ENCODE data around the gene SMIM24.

SMIM24 gene

GRCh38 chr19:3470500-3471128 is 9.7 kb downstream of the SMIM24 start:
- DNase-seq: no peak

DNA sequence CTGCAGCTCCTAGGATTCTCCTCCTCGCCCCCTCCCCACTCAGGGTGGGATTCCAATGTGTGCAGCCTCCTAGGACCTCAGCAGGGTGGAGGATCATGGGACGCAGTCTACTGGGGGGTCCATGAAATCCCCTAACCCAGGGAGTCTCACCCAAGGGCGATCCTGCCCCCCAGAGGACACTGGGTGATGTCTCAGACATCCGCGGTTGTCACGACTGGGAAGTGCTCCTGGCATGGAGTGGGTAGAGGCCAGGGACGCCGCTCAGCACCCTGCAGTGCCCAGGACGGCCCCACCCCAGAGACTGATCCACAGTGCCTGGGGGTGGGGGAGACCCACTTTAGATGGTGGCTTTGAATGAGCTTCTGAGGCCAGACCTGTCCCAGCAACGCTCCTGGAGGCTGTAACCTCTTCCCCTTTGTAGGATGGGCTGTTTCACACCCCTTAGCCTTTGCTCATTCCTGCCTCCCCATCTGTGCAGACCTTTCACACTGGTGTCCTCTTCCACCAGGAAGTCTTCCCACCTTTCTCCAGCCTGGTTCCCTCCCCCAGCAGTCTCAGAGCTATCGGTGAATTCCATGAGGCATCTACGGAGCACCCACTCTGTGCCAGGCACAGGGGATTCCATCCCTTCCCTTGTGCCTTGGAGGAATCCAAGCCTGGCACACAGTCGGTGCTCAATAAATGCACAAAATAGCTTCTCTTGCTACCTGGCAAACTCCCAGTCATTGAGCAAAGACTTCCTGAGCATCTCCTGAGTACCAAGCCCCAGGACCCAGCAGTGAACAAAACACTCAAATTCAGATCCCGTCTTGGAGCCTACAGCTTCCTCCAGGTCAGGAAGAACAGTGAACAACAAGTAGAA is 10.5 kb downstream of the SMIM24 start:
- no peak for DNase-seq

DNA sequence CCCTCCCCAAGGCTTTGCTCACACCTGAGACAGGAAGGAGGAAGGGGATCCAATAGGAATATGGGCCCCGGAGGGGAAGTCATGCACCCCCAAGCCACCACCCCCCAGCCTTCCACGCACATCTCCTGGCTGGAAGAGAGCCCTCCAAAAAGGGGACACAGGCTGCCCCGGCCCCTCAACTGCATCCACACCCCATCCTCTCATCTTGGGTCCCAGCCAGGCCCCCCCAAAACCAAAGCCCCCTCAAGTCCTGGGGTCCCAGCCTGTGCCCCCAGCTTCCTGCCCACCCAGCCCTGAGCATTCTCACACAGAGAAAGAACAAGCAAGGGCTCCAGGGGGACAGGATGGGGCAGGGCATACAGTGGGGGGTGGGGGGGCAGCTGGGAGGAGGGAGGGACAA is 12.1 kb downstream of the SMIM24 start:
- DNase-seq: no peak

GRCh38 chr19:3467437-3468198 is 12.7 kb downstream of the SMIM24 start:
- no peak for DNase-seq

DNA sequence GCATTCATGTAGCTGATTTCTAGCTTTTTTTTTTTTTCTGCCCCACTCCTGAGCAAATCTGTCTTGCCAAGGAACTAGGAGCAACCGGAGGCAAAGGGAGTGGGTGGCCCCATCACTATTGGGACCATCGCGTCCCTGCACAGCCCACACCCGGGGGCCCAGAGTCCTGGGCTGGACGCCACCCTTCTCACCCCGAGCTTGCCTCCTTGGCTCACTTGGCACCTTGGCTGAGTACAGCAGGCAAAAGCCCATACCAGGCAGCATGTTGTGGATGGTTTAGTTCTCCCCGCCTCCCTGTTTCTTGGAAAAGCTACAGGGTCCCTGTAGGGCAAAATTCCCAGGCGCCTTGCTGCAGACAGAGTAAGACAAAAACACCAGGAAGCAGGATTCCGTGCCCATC is 13.7 kb downstream of the SMIM24 start:
- no peak for DNase-seq

GRCh38 chr19:3465552-3465951 is 14.8 kb downstream of the SMIM24 start:
- DNase-seq: no peak

DNA sequence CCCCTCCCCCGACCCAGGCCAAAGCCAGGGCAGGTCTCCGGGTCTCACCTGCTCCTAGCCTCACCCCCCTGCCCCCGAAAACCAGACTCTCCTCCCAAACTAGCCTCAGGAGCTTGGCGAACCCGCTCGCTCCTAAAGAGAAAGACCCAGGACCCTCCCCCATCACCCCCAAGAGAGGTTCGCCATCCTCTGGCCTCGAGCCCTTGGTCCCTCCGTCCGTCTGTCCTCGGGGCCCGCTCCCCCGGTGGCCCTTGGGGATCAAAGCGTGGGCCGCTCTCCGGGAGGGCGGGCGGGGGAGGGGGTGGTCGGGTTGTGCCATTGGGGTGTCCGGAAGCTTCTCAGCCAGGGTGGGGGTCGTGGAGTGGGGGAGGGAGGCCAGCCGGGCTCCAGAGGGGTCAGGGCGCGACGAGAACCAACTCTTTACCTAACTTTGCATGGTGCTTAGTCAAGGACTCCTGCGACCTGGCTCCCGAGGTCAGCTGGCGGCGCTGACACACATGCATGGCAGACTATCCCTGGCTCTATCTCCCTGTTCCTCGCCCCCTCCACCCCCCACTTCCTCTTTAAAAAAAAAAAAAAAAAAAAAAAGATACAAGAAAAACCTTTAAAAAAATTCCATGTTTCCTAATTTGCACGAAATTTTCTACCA is 15.6 kb downstream of the SMIM24 start:
- DNase-seq: no peak

DNA sequence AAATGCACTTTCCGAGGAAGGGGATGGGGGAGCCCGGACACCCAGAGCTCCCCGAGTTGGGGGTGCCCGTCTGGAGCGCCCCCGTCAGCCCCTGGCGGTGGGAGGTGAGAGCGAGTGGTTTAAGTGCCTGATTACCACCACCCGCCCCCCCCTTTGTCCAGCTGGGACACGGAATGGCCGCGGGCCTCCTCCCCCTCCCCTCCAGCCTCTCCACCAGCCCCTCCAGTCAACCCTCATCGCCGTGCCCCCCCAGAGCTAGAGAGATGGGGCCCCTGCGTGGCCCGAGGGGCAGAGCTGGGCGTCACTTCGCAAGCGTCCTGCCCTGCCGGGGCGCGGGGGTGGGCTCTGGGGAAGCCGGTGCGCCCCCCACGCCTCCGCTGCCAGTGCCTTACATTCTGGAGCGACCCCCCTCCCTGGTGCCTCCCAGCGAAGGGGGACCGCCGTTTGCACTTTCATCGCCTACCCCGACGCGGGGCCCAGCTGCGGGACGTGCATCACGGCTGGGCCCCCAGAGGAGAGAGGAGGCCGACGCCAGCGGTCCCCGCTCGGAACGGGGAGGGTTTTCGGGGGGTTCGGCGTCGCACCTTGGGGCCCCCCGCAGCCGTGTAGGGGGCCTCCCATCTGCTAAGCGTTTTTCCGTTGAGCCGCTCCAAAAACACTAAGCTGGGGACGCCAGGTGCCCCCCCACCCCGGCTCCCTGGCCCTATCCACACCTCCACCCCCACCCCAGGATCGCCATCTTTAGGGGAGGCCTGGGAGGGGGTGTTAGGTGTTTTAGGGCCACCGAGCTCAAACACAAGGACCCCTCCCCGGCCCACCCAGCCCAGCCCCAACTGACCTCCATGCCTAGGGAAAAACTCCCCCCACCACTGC is 16.4 kb downstream of the SMIM24 start:
- DNase-seq: no peak

DNA sequence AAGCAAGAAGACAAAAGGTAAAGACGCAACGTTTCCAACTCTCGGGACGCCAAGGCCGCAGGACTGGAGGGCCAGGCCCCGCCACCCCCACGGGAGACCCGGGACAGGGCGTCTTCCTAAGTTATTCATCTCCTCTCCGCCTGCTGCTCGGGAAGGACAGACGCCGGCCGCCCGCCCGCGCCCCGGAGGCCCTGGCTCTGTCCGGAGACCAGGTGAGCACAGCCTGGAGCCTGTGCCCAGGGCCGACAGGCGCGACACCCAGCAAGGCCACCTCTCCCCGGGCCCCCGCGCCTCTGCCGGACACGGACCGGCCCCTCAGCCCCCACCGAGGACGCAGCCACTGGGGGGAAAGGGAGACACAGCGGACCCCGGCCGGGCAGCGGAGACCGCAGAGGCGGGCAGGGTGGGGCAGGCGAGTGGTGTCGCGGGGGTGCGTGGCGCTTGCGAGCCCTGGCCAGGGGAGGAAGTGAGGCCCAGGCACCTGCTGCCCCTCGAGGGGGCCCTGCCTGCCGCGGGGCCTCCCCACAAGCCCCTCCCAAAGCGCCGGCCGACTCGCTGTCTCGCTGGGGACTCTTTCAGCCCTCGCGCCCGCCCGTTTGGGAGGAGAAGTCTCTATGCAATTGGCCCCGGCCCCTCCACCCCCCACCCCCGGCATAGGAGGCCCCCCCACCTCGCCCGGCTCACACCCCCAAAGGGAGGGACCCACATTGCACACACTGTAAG is 17.2 kb downstream of the SMIM24 start:
- no peak for DNase-seq

GRCh38 chr19:3459965-3460582 is 20.3 kb downstream of the SMIM24 start:
- DNase-seq: no peak

- DNase-seq: no peak
Measured at GRCh38 chr19:3459089-3459881, 21.0 kb downstream of the SMIM24 start.

GRCh38 chr19:3458229-3459088 is 21.9 kb downstream of the SMIM24 start:
- DNase-seq: no peak

DNA sequence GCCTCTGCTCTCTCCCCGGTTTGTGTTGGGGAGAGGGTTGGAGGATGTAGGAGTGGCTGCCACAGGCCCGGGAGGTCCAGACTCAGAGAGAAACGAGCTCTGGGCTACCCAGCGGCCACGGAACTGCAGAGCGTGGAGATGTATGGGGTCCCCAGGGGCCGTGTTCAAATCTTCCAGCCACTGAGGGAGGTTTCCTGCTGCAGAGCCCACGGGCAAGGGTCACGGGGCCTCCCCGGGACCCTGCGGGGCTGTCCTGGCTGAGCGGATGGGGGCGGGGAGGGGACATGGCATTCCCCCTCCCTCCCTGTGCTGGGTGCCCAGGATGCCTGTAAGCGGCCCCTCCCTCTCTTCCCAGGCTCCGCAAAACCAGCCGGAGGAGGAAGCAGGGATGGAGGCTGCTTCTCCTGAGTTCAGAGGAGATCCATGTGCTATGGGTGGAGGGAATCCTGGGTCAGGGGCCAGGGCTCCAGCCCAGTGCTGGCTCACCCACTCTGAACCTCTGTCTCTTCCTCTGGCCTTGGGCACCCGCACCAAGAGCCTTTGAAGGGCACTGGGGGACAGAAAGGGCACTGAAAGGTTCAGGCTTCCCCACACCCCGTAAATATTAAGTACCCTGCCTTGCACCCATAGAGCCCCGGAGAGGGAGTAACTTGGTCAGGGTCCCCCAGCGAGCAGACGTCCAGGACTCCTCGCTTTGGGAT is 22.6 kb downstream of the SMIM24 start:
- no peak for DNase-seq

DNA sequence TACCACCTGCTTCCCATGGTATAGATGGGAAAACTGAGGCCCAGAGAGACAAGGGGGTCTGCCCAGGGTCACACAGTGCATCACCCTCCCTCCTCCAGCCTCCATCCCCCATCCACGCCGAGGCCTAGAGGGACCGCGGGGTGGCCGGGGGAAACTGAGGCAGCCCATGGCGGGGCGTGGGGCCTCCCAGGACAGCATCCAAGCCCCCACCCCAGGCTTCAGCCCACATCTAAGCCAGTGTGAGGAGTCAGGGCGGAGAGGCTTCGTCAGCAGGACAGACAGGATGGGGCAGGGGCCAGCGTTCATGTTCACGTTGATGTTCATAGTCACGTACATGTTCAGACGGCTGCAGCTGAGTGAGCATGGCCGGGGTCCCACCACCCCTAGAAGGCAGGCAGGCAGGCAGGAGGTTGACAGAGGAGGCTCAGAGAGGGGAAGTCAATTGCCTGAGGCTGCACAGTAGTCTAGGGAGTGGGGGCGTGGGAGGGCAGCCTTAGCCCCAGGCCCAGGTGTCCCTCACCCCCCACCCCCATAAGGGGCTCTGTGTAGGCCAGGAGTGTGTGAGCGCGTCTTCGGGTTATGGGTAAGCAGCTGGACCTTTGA is 23.3 kb downstream of the SMIM24 start:
- DNase-seq: no peak

DNA sequence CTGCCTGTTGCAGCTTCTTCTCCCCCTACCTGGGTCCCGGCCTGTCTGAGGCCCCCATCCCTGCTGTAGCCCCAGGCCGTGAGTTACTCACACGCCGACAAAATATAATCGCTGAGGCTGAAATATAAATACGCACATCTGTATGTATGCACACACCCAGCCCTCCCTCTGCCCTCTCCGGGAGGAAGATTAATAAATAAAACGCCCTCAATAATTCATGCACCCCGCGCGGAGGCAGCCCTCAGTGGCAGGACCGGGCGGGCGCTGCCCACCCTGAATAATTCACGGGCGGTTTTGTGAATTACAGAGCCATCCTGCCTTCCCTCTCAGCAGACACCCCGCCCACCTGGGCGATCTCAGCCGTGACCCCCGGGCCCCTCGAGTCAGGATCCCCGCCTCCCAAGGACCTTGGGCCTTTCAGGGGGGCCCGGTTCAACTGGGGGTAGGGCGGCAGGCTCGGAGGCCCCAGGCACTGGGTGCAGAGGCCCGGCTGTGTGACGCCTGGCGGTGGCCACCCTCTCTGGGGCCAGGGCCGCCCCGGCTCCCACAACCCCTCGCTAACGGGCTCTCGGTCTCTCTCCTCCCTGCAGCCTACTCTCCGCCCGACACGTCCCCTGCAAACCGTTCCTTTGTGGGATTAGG is 24.2 kb downstream of the SMIM24 start:
- no peak for DNase-seq

DNA sequence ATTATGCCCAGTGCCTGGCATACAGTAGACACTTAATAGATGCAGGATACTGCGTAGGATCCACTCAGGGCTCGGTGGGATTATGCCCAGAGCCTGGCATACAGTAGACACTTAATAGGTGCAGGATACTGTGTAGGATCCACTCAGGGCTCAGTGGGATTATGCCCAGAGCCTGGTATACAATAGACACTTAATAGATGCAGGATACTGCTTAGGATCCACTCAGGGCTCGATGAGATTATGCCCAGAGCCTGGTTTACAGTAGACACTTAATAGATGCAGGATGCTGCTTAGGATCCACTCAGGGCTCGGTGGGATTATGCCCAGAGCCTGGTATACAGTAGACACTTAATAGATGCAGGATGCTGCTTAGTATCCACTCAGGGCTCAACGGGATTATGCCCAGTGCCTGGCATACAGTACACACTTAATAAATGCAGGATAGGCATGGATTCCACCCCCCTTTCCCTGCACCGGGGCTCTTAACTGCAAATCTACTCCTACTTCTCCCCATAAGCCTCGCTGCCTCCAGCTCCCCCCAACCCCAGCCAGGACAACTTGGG is 24.9 kb downstream of the SMIM24 start:
- DNase-seq: no peak
